Tongue (tissue), 3 donors: Measurements from ENCODE around the gene CASK. TPM values are rescaled to one million over a fixed set of nuclear protein-coding genes. Genes with fewer than 3 reads are reported as not detected.
A peak's percentile ranks its signal among the peaks of the same experiment; 100 is the strongest.

Experiments
- DNase-seq: peaks from one replicate; pipeline ENCODE4 v3.0.0-alpha.2; 2015
- small RNA-seq: library from RNA; depleted of rRNA; stranded (forward); fragments of <200 nt; gene quantifications from one replicate; pipeline ENCODE3, GENCODE V24; 2014; ENCODE audit warnings: low replicate concordance
- total RNA-seq: library from RNA; depleted of rRNA; stranded (reverse); fragments of >200 nt; gene quantifications from one replicate; pipeline ENCODE4 v1.2.3, GENCODE V29; 2014

CASK gene
- total RNA-seq, 1 donor from 2014 or later, result 92.8 TPM

DNA sequence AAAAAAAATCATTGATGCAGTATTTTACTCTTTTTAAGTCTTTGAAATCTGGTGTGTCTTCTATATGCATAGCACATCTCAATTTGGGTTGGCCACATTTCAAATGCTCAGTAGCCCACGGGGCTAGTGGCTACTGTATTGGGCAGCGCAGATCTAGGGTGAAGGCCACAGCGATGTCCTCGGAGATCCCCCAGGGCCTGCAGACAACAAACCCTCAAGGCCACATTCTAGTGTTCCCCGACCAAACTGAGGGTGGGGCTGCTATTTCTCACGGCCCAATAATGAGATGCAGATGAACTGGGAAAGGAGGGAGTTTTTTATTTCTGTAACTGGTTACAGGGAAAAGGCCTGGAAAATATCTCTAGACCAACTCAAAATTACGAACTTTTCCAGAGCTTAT is 452.6 kb downstream of the CASK start:
- no peak for DNase-seq

- peak; percentile 41 for DNase-seq
These were observed 454.6 kb downstream of the CASK start for GRCh38 chrX:41468647-41469323.

Small RNA genes lying within 50 kb of the gene (small RNA-seq; reads per million reads assigned to genes)
- not detected for gene AL353691.2
- gene RN7SL144P, result not detected
- not detected for gene RNU6-1321P
- gene RNU6-202P, result not detected

Other genes with a start within 250 kb of the CASK start
- 2.7 TPM for gene GPR34, start 234.6 kb downstream of the CASK start, total RNA-seq
- gene GPR82, start 199.4 kb downstream of the CASK start, total RNA-seq, result 0.10 TPM